ENCODE data around the gene MIER2. TPM values are rescaled to one million over a fixed set of nuclear protein-coding genes. Genes with fewer than 3 reads are reported as not detected.

MIER2 gene
- total RNA-seq, 1 experiment from 2014 or later, result 40.1 TPM

GRCh38 chr19:335072-335471 is 9.5 kb downstream of the MIER2 start:
- Mint-ChIP-seq H3K27me3 (ENCODE audit: insufficient read depth, unreplicated experiment) (no peaks in the 10 kb centered on the region), H3K4me1 (ENCODE audit: low read depth, unreplicated experiment) (no peaks in the 10 kb centered on the region), H3K27ac (ENCODE audit: unreplicated experiment) (peak overlapping the region; percentile 29), H3K9me3 (ENCODE audit: unreplicated experiment) (no peaks in the 10 kb centered on the region), H3K36me3 (ENCODE audit: insufficient read depth, unreplicated experiment) (peaks cover 43% of the 10 kb centered on the region), H3K4me3 (ENCODE audit: unreplicated experiment) (no peak overlapping the region)
- CTCF ChIA-PET, result no interaction called here
- intact Hi-C loops (cut with micrococcal nuclease; ENCODE audit: unreplicated experiment), result no loop called here
- Histone ChIP-seq H3K4me1 (no peaks in the 10 kb centered on the region), H3K27me3 (replicated peaks; ENCODE audit: control insufficient read depth, insufficient read depth, low read length) (no peaks in the 10 kb centered on the region), H3K9me3 (no peaks in the 10 kb centered on the region), H3K36me3 (ENCODE audit: control insufficient read depth, insufficient read depth, low read length) (peaks cover 2% of the 10 kb centered on the region), H3K4me3 (ENCODE audit: low read depth, low read length) (no peak overlapping the region)
- DNase-seq, result no peak
- no TSS peak for BruUV-seq (replicated peaks)
- TF ChIP-seq CTCF (IDR thresholded peaks at IDR 0.05; ENCODE audit: insufficient read depth in 1 of 2, low read depth in 1 of 2, low read length in 1 of 2, severe bottlenecking in 1 of 2, unreplicated experiment in 1 of 2), result no peak
- POLR2A ChIA-PET, result no interaction called here

GRCh38 chr19:334296-335071 is 10.1 kb downstream of the MIER2 start:
- no peaks in the 10 kb centered on the region for H3K4me1 ChIP-seq

GRCh38 chr19:330503-330902 is 14.1 kb downstream of the MIER2 start:
- DNase-seq, result no peak
- ChIA-PET POLR2A (no interaction called here), CTCF (no interaction called here)
- Histone ChIP-seq H3K9me3 (peaks cover 16% of the 10 kb centered on the region; the same call in 1 of the 2 replicates), H3K27me3 (replicated peaks; ENCODE audit: control insufficient read depth, insufficient read depth, low read length) (no peaks in the 10 kb centered on the region), H3K4me3 (ENCODE audit: low read depth, low read length) (no peak overlapping the region), H3K4me1 (no peaks in the 10 kb centered on the region), H3K36me3 (ENCODE audit: control insufficient read depth, insufficient read depth, low read length) (peaks cover 9% of the 10 kb centered on the region)
- no peak for TF ChIP-seq CTCF (IDR thresholded peaks at IDR 0.05; ENCODE audit: insufficient read depth in 1 of 2, low read depth in 1 of 2, low read length in 1 of 2, severe bottlenecking in 1 of 2, unreplicated experiment in 1 of 2)
- H3K27ac Mint-ChIP-seq (ENCODE audit: unreplicated experiment), result no peak overlapping the region
- peaks cover 62% of the 10 kb centered on the region for H3K36me3 Mint-ChIP-seq (ENCODE audit: insufficient read depth, unreplicated experiment)
- H3K27me3 Mint-ChIP-seq (ENCODE audit: insufficient read depth, unreplicated experiment), result no peaks in the 10 kb centered on the region
- H3K4me1 Mint-ChIP-seq (ENCODE audit: low read depth, unreplicated experiment), result no peaks in the 10 kb centered on the region
- BruUV-seq (replicated peaks), result no TSS peak
- intact Hi-C loops (cut with micrococcal nuclease; ENCODE audit: unreplicated experiment), result no loop called here
- H3K4me3 Mint-ChIP-seq (ENCODE audit: unreplicated experiment), result no peak overlapping the region
- H3K9me3 Mint-ChIP-seq (ENCODE audit: unreplicated experiment), result no peaks in the 10 kb centered on the region

More at GRCh38 chr19:334296-335071, 10.1 kb downstream of the MIER2 start:
- H3K27ac Mint-ChIP-seq (ENCODE audit: unreplicated experiment), result peak overlapping the region; percentile 29
- TF ChIP-seq CTCF (IDR thresholded peaks at IDR 0.05; ENCODE audit: insufficient read depth in 1 of 2, low read depth in 1 of 2, low read length in 1 of 2, severe bottlenecking in 1 of 2, unreplicated experiment in 1 of 2), result no peak
- peaks cover 43% of the 10 kb centered on the region for H3K36me3 Mint-ChIP-seq (ENCODE audit: insufficient read depth, unreplicated experiment)
- intact Hi-C loops (cut with micrococcal nuclease; ENCODE audit: unreplicated experiment), result no loop called here
- CTCF ChIA-PET, result no interaction called here
- H3K4me3 Mint-ChIP-seq (ENCODE audit: unreplicated experiment), result no peak overlapping the region
- POLR2A ChIA-PET, result no interaction called here
- H3K27me3 ChIP-seq (replicated peaks; ENCODE audit: control insufficient read depth, insufficient read depth, low read length), result no peaks in the 10 kb centered on the region
- H3K9me3 Mint-ChIP-seq (ENCODE audit: unreplicated experiment), result no peaks in the 10 kb centered on the region
- no peaks in the 10 kb centered on the region for H3K4me1 Mint-ChIP-seq (ENCODE audit: low read depth, unreplicated experiment)
- peaks cover 2% of the 10 kb centered on the region for H3K36me3 ChIP-seq (ENCODE audit: control insufficient read depth, insufficient read depth, low read length)
- no peak overlapping the region for H3K4me3 ChIP-seq (ENCODE audit: low read depth, low read length)
- no peaks in the 10 kb centered on the region for H3K27me3 Mint-ChIP-seq (ENCODE audit: insufficient read depth, unreplicated experiment)
- DNase-seq, result no peak
- BruUV-seq (replicated peaks), result no TSS peak
- H3K9me3 ChIP-seq, result no peaks in the 10 kb centered on the region

All from Caco-2 (cell line).